H1 (cell line): ENCODE results near the gene ALDH4A1. TPM values are rescaled to one million over a fixed set of nuclear protein-coding genes. Genes with fewer than 3 reads are reported as not detected.

Experiments
- CTCF ChIA-PET: fragments of 300-600 bp; sonication (Branson Sonifier 250); formaldehyde crosslinking; loops from one replicate; lab custom pipeline; 2021; ENCODE audit not compliant: partially characterized antibody; lab: Charles Lee
- POLR2A ChIA-PET: fragments of 300-600 bp; sonication (Branson Sonifier 250); formaldehyde crosslinking; loops from one replicate; lab custom pipeline; 2021; ENCODE audit warnings: inconsistent platforms; ENCODE audit not compliant: partially characterized antibody; lab: Charles Lee
- DNase-seq, 2 experiments: peaks; one replicate each; pipeline versions ENCODE4 v3.0.0 to v3.0.0-alpha.2; 2010 to 2022; ENCODE audit warnings: low spot score in 2 of 2, low read depth in 1 of 2, mixed read lengths in 1 of 2
- FAIRE-seq: peaks from 2 replicates; lab custom pipeline; 2011; peaks lifted over from hg19 to GRCh38; lab: Jason Lieb, UNC
- H2AFZ ChIP-seq: 2 replicates; pipeline ENCODE4 v1.8.1; 2012; ENCODE audit warnings: low read length, inconsistent platforms
- H2AK5ac ChIP-seq: 2 replicates; pipeline ENCODE4 v1.6.1; 2013; ENCODE audit warnings: low read depth, low read length
- H2BK120ac ChIP-seq: replicated peaks from 2 replicates; pipeline ENCODE3; 2013; ENCODE audit warnings: low read depth, low read length, inconsistent platforms
- H2BK12ac ChIP-seq: 2 replicates; pipeline ENCODE4 v1.6.1; 2013; ENCODE audit warnings: low read depth, low read length
- H2BK15ac ChIP-seq: 2 replicates; pipeline ENCODE4 v1.6.1; 2013; ENCODE audit warnings: low read length
- H2BK20ac ChIP-seq: 2 replicates; pipeline ENCODE4 v1.6.1; 2013; ENCODE audit warnings: low read length
- H2BK5ac ChIP-seq: 2 replicates; pipeline ENCODE4 v1.6.1; 2013; ENCODE audit warnings: low read depth, low read length
- H3K14ac ChIP-seq: 2 replicates; pipeline ENCODE4 v1.6.1; 2013; ENCODE audit warnings: inconsistent platforms; ENCODE audit not compliant: insufficient read length
- H3K18ac ChIP-seq: 2 replicates; pipeline ENCODE4 v1.6.1; 2013; ENCODE audit warnings: low read length; ENCODE audit errors: extremely low read depth
- H3K23ac ChIP-seq: 2 replicates; pipeline ENCODE4 v1.6.1; 2013; ENCODE audit warnings: inconsistent platforms; ENCODE audit not compliant: insufficient read length
- H3K23me2 ChIP-seq: 2 replicates; pipeline ENCODE4 v1.6.1; 2013; ENCODE audit warnings: low read depth, low read length
- H3K27ac ChIP-seq: 2 replicates; pipeline ENCODE4 v1.6.1; 2011; ENCODE audit warnings: low read depth, low read length, inconsistent platforms
- H3K27me3 ChIP-seq, 4 experiments: replicated peaks in 1 of 4; 1 replicate in 1 of 4; 2 replicates in 3 of 4; pipeline versions ENCODE4 v1.6.1 to v1.8.1; 2011 to 2013; ENCODE audit warnings: low read length in 3 of 4, mild to moderate bottlenecking in 3 of 4, inconsistent platforms in 2 of 4, mixed read lengths in 2 of 4, moderate library complexity in 1 of 4; ENCODE audit not compliant: control insufficient read depth in 3 of 4, insufficient read depth in 3 of 4; ENCODE audit errors: extremely low read depth in 1 of 4
- H3K36me3 ChIP-seq, 4 experiments: 2 replicates each; pipeline versions ENCODE4 v1.6.1 to v1.8.1; 2011 to 2013; ENCODE audit warnings: mild to moderate bottlenecking in 4 of 4, low read length in 3 of 4, moderate library complexity in 2 of 4, control low read depth in 1 of 4, inconsistent platforms in 1 of 4; ENCODE audit not compliant: insufficient read depth in 4 of 4, control insufficient read depth in 2 of 4
- H3K4ac ChIP-seq: replicated peaks from 2 replicates; pipeline ENCODE3; 2013; ENCODE audit warnings: low read length, low read depth, mixed read lengths, inconsistent platforms; ENCODE audit not compliant: insufficient read length
- H3K4me1 ChIP-seq, 4 experiments: replicated peaks in 1 of 4; 1 replicate in 1 of 4; 2 replicates in 3 of 4; pipeline versions ENCODE4 v1.6.1 to v1.8.1; 2011 to 2013; ENCODE audit warnings: low read length in 3 of 4, inconsistent platforms in 2 of 4, mixed read lengths in 1 of 4; ENCODE audit not compliant: insufficient read depth in 4 of 4, control insufficient read depth in 3 of 4
- H3K4me2 ChIP-seq, 2 experiments: 2 replicates each; pipeline versions ENCODE4 v1.6.1 to v1.8.1; 2011 to 2013; ENCODE audit warnings: low read depth in 2 of 2, low read length in 2 of 2, control low read depth in 1 of 2, inconsistent platforms in 1 of 2, mild to moderate bottlenecking in 1 of 2; ENCODE audit not compliant: insufficient read depth in 1 of 2
- H3K4me3 ChIP-seq, 4 experiments: fragments of 200-600, 300-600 bp in 1 of 4; sonication (generic), shearing (Covaris generic), sonication (Bioruptor Twin) in 1 of 4; 2 replicates each; pipeline versions ENCODE4 v1.5.1 to v1.8.1; 2011 to 2016; ENCODE audit warnings: low read length in 4 of 4, low read depth in 3 of 4, control low read depth in 2 of 4, inconsistent platforms in 2 of 4, mild to moderate bottlenecking in 2 of 4, mixed read lengths in 1 of 4, moderate library complexity in 1 of 4; ENCODE audit not compliant: insufficient read depth in 2 of 4; ENCODE audit errors: extremely low read depth in 1 of 4
- H3K56ac ChIP-seq: replicated peaks from 2 replicates; pipeline ENCODE3; 2013; ENCODE audit warnings: low read depth, mild to moderate bottlenecking, mixed read lengths, low read length, inconsistent platforms; ENCODE audit not compliant: insufficient read length
- H3K79me1 ChIP-seq: 2 replicates; pipeline ENCODE4 v1.6.1; 2013; ENCODE audit warnings: low read depth, low read length, control low read depth
- H3K79me2 ChIP-seq, 2 experiments: 2 replicates each; pipeline versions ENCODE4 v1.6.1 to v1.8.1; 2012 to 2013; ENCODE audit warnings: low read length in 2 of 2, mild to moderate bottlenecking in 2 of 2, inconsistent platforms in 1 of 2; ENCODE audit not compliant: insufficient read depth in 2 of 2, control insufficient read depth in 1 of 2
- H3K9ac ChIP-seq, 4 experiments: replicated peaks in 1 of 4; 1 replicate in 1 of 4; 2 replicates in 3 of 4; pipeline versions ENCODE4 v1.6.1 to v1.8.1; 2011 to 2013; ENCODE audit warnings: low read depth in 3 of 4, low read length in 3 of 4, control low read depth in 2 of 4, mild to moderate bottlenecking in 2 of 4, moderate library complexity in 2 of 4, inconsistent platforms in 1 of 4; ENCODE audit errors: extremely low read depth in 1 of 4
- H3K9me3 ChIP-seq, 2 experiments: 2 replicates each; pipeline versions ENCODE4 v1.6.1 to v1.8.1; 2012 to 2013; ENCODE audit warnings: mild to moderate bottlenecking in 2 of 2, moderate library complexity in 2 of 2, control low read depth in 1 of 2, inconsistent platforms in 1 of 2, low read depth in 1 of 2, low read length in 1 of 2, mixed read lengths in 1 of 2; ENCODE audit not compliant: insufficient read depth in 2 of 2
- H4K20me1 ChIP-seq, 2 experiments: replicated peaks in 1 of 2; 2 replicates each; pipeline versions ENCODE3 to v1.8.1; 2011 to 2013; ENCODE audit warnings: inconsistent platforms in 2 of 2, low read length in 2 of 2, mild to moderate bottlenecking in 1 of 2; ENCODE audit not compliant: insufficient read depth in 2 of 2, control insufficient read depth in 1 of 2
- H4K5ac ChIP-seq: 2 replicates; pipeline ENCODE4 v1.6.1; 2013; ENCODE audit warnings: low read length, low read depth, mixed read lengths, inconsistent platforms; ENCODE audit not compliant: insufficient read length
- H4K8ac ChIP-seq: 2 replicates; pipeline ENCODE4 v1.8.0; 2013; ENCODE audit warnings: mild to moderate bottlenecking, moderate library complexity, low read length, inconsistent platforms; ENCODE audit not compliant: insufficient read depth; ENCODE audit errors: extremely low read depth
- H4K91ac ChIP-seq: replicated peaks from 2 replicates; pipeline ENCODE3; 2013; ENCODE audit warnings: low read length, mixed read lengths, inconsistent platforms; ENCODE audit not compliant: insufficient read length
- E2F6 ChIP-seq: IDR thresholded peaks from 2 replicates; pipeline ENCODE4 v1.6.1; 2012; ENCODE audit warnings: inconsistent platforms
- HDAC2 ChIP-seq, 2 experiments: fragments of 300-600 bp in 1 of 2; sonication (generic) in 1 of 2; IDR thresholded peaks; 2 replicates each; pipeline ENCODE4 v1.6.1; 2011 to 2012; ENCODE audit warnings: low read depth in 2 of 2, low read length in 2 of 2, mild to moderate bottlenecking in 2 of 2, moderate library complexity in 2 of 2, borderline replicate concordance in 1 of 2, inconsistent platforms in 1 of 2
- KDM1A ChIP-seq: fragments of 200-600, 300-600 bp; sonication (generic); IDR thresholded peaks from 2 replicates; pipeline ENCODE4 v1.7.1; 2016; ENCODE audit warnings: mild to moderate bottlenecking, low read length, borderline replicate concordance
- NRF1 ChIP-seq: IDR thresholded peaks from 2 replicates; pipeline ENCODE4 v1.6.1; 2011; ENCODE audit warnings: mild to moderate bottlenecking, low read depth, low read length, improper control_type of control experiment
- POLR2A ChIP-seq, 2 experiments: IDR thresholded peaks; 1 replicate in 1 of 2; 2 replicates in 1 of 2; pipeline ENCODE4 v1.6.1; 2011; ENCODE audit warnings: low read depth in 2 of 2, low read length in 2 of 2, mild to moderate bottlenecking in 2 of 2; ENCODE audit errors: control extremely low read depth in 1 of 2
- RBBP5 ChIP-seq: IDR thresholded peaks from 2 replicates; pipeline ENCODE4 v1.7.1; 2012; ENCODE audit warnings: low read depth, mild to moderate bottlenecking, inconsistent platforms, low read length, moderate library complexity, borderline replicate concordance
- RNF2 ChIP-seq: fragments of 200-900, 300-1000 bp; sonication (generic); IDR thresholded peaks from 2 replicates; pipeline ENCODE4 v1.7.1; 2016; ENCODE audit warnings: borderline replicate concordance, low read depth, mild to moderate bottlenecking, antibody characterized with exemption, low read length; ENCODE audit not compliant: poor library complexity, severe bottlenecking; ENCODE audit errors: missing control alignments
- SP4 ChIP-seq: IDR thresholded peaks from 2 replicates; pipeline ENCODE4 v1.6.1; 2012; ENCODE audit warnings: low read length, inconsistent platforms
- WGBS, 2 experiments: shearing (Covaris generic) in 1 of 2; methylation state at CpG; one replicate each; pipeline versions ENCODE4 v1.1.6 to v1.1.7; 2013 to 2015; ENCODE audit warnings: low lambda C conversion rate in 2 of 2, mixed read lengths in 2 of 2, inconsistent platforms in 1 of 2, low coverage in 1 of 2, missing lambda C conversion rate in 1 of 2; ENCODE audit not compliant: insufficient replicate concordance in 2 of 2, insufficient coverage in 1 of 2, insufficient read length in 1 of 2; ENCODE audit errors: extremely low coverage in 1 of 2, missing lambda C conversion rate in 1 of 2; 5-methylcytosine and 5-hydroxymethylcytosine counted together
- polyA plus RNA-seq, 7 experiments: library from polyadenylated mRNA; depleted of rRNA in 3 of 7; stranded (reverse) in 5 of 7; unstranded in 2 of 7; fragments of >200 nt in 5 of 7; fragments of 200-250 nt in 2 of 7; gene quantifications; 1 replicate in 5 of 7; 2 replicates in 1 of 7; 4 replicates in 1 of 7; pipeline versions ENCODE4 v1.2.1 to v1.2.3, GENCODE V29; 2011 to 2013; ENCODE audit warnings: missing spikeins in 2 of 7, mixed read lengths in 2 of 7
- total RNA-seq: library from RNA; stranded (reverse); fragmentation: NEBNext Ultra II Directional; extraction: Animal tissue kit (Norgen Biotek cat#: 25700); gene quantifications from 2 replicates; pipeline ENCODE4 v1.2.1, GENCODE V29; 2021
- TF ChIP-seq, protein P1 (sequence below): IDR thresholded peaks from 2 replicates; pipeline ENCODE4 v1.6.1; 2011; ENCODE audit warnings: low read depth, mild to moderate bottlenecking, low read length; ENCODE audit not compliant: insufficient read depth

The ALDH4A1 gene
- total and polyA plus RNA-seq, 2 of the 8 experiments (the other 6 are each of a cell fraction or from before 2014, with no cell fraction given): 30.3 to 35.9 TPM

GRCh38 chr1:18946550-18947381 is 44.4 kb upstream of the ALDH4A1 start:
- Histone ChIP-seq H3K4me3 (no peak overlapping the region), H3K79me2 (no peaks in the 10 kb centered on the region), H3K4me1 (peaks cover 17 to 32% (median 24%) of the 10 kb centered on the region in 4 experiments), H3K79me1 (no peaks in the 10 kb centered on the region), H2AFZ (no peak overlapping the region), H3K4ac (peak overlapping the region; percentile 40), H4K20me1 (no peaks in the 10 kb centered on the region), H3K23me2 (0 out of 2 replicates have a peak, but pooled peaks cover 3% of the 10 kb centered on the region), H2BK120ac (no peak overlapping the region), H2AK5ac (0 out of 2 replicates have a peak overlapping the region, but pooled peaks have one; percentile 33), H3K9me3 (no peaks in the 10 kb centered on the region), H3K18ac (no peak overlapping the region; the same call in 1 of the 2 replicates), H4K91ac (no peak overlapping the region), H4K8ac (no peak overlapping the region), H4K5ac (no peak overlapping the region), H2BK20ac (0 out of 2 replicates have a peak overlapping the region, but pooled peaks have one; percentile 5), H3K14ac (no peak overlapping the region), H3K9ac (no peak overlapping the region), H2BK5ac (0 out of 2 replicates have a peak overlapping the region, but pooled peaks have one; percentile 7), H3K27me3 (no peaks in the 10 kb centered on the region), H2BK12ac (peak overlapping the region; percentile 19; the same call in 1 of the 2 replicates), H3K4me2 (no peak overlapping the region), H3K23ac (no peak overlapping the region), H3K56ac (no peak overlapping the region), H3K27ac (no peak overlapping the region), H3K36me3 (no peaks in the 10 kb centered on the region), H2BK15ac (no peak overlapping the region)
- FAIRE-seq (no peak), DNase-seq (no peak)
- 86% methylated on average over 15 of the region's 15 CpGs; no CpG with 5 or more reads in 1 of the 2 experiments for WGBS, 2 experiments
- ChIA-PET CTCF (interaction anchor here (0.8 to 12.8 kb wide), 8 partner anchors 8 to 428 kb away, joined by 3 to 105 read pairs (median 4); partner anchors contain the start of gene IFFO2), POLR2A (interaction anchor here (1.4 to 2.9 kb wide), 3 partner anchors 10 to 20 kb away, joined by 3 to 28 read pairs (median 12); partner anchors contain the start of gene IFFO2)
- TF ChIP-seq POLR2A (IDR thresholded peaks at IDR 0.05; ENCODE audit: control extremely low read depth in 1 of 2, low read depth in 2 of 2, low read length in 2 of 2) (no peak), SP4 (no peak), KDM1A (no peak), RBBP5 (no peak), E2F6 (no peak), RNF2 (no peak), NRF1 (no peak), HDAC2 (IDR thresholded peaks at IDR 0.05; ENCODE audit: borderline replicate concordance in 1 of 2, low read depth in 2 of 2, low read length in 2 of 2) (no peak)
- TF ChIP-seq, protein P1, sequence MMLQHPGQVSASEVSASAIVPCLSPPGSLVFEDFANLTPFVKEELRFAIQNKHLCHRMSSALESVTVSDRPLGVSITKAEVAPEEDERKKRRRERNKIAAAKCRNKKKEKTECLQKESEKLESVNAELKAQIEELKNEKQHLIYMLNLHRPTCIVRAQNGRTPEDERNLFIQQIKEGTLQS: no peak
